ENCODE measurements around the gene SRPK1. TPM values are rescaled to one million over a fixed set of nuclear protein-coding genes. Genes with fewer than 3 reads are reported as not detected.

Gene SRPK1
- total RNA-seq, 1 experiment from 2014 or later = 101 TPM

Other genes with a start within 250 kb of the SRPK1 start
- not detected in 2 replicates for gene FKBP5, start 232.2 kb downstream of the SRPK1 start, total RNA-seq (2014; rRNA removed; shearing (Covaris generic))
- not detected in 2 replicates for gene ARMC12, start 184.1 kb downstream of the SRPK1 start, total RNA-seq (2014; rRNA removed; shearing (Covaris generic))
- not detected in 2 replicates for gene CLPSL2, start 144.5 kb downstream of the SRPK1 start, total RNA-seq (2014; rRNA removed; shearing (Covaris generic))
- gene CLPSL1, start 140.1 kb downstream of the SRPK1 start, total RNA-seq (2014; rRNA removed; shearing (Covaris generic)) = not detected in 2 replicates
- not detected in 2 replicates for gene CLPS, start 123.8 kb downstream of the SRPK1 start, total RNA-seq (2014; rRNA removed; shearing (Covaris generic))
- gene LHFPL5, start 115.7 kb downstream of the SRPK1 start, total RNA-seq (2014; rRNA removed; shearing (Covaris generic)) = 0.08 and 0.10 TPM in 2 replicates
- gene SLC26A8, start 103.5 kb upstream of the SRPK1 start, total RNA-seq (2014; rRNA removed; shearing (Covaris generic)) = not detected in 2 replicates
- gene MAPK14, start 106.7 kb upstream of the SRPK1 start, total RNA-seq (2014; rRNA removed; shearing (Covaris generic)) = 41.0 and 43.8 TPM in 2 replicates
- gene MAPK13, start 209.4 kb upstream of the SRPK1 start, total RNA-seq (2014; rRNA removed; shearing (Covaris generic)) = 0.08 and 0.23 TPM in 2 replicates

Data from SJCRH30 (cell line).